ENCODE measurements around the gene FES. TPM values are rescaled to one million over a fixed set of nuclear protein-coding genes. Genes with fewer than 3 reads are reported as not detected.

Gene FES
- polyA plus RNA-seq, 2 of the 4 experiments (the other 2 are of a cell fraction), result 0.39 to 0.50 TPM

DNA sequence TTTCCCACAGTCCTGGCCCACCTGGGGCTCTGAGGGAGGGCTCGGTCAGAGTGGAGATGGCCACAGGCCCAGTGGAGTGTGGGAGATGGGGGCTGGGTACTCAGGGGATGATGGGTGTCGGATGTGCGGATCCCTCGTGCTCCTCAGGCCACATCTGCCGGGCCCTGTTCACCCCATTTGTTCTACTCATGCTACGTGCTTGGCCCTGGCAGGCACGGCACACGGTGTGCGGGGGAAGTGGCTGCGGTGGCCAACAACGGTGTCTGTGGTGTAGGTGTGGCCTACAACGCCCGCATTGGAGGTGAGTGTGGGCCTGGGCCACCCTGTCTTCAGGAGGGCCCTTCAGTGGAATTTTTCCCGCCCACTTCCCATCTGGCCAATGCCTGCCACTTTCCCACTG is 7.0 kb upstream of the FES start:
- no peak overlapping the region for H3K27ac ChIP-seq
- H3K4me3 ChIP-seq, result no peak overlapping the region
- H3K4me2 ChIP-seq, result no peak overlapping the region
- TF ChIP-seq JUNB (IDR thresholded peaks at IDR 0.05), result no peak
- TF ChIP-seq ZSCAN20 (CRISPR knock-in tag; IDR thresholded peaks at IDR 0.05), result no peak
- TF ChIP-seq JUN (IDR thresholded peaks at IDR 0.05), result no peak
- no peak for TF ChIP-seq ZNF302 (CRISPR knock-in tag; IDR thresholded peaks at IDR 0.05)
- TF ChIP-seq POLR2A (IDR thresholded peaks at IDR 0.05; ENCODE audit: low read length), result no peak
- no peak for TF ChIP-seq CEBPB (IDR thresholded peaks at IDR 0.05)
- TF ChIP-seq, protein P1, sequence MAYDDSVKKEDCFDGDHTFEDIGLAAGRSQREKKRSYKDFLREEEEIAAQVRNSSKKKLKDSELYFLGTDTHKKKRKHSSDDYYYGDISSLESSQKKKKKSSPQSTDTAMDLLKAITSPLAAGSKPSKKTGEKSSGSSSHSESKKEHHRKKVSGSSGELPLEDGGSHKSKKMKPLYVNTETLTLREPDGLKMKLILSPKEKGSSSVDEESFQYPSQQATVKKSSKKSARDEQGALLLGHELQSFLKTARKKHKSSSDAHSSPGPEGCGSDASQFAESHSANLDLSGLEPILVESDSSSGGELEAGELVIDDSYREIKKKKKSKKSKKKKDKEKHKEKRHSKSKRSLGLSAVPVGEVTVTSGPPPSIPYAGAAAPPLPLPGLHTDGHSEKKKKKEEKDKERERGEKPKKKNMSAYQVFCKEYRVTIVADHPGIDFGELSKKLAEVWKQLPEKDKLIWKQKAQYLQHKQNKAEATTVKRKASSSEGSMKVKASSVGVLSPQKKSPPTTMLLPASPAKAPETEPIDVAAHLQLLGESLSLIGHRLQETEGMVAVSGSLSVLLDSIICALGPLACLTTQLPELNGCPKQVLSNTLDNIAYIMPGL (CRISPR knock-in tag; IDR thresholded peaks at IDR 0.05; ENCODE audit: borderline replicate concordance), result no peak
- TF ChIP-seq CHD2 (IDR thresholded peaks at IDR 0.05; ENCODE audit: low read length, partially characterized antibody), result no peak
- no peak for TF ChIP-seq FOSB (CRISPR knock-in tag; IDR thresholded peaks at IDR 0.05)
- no peak for TF ChIP-seq GATA3 (IDR thresholded peaks at IDR 0.05; ENCODE audit: borderline replicate concordance)
- no peak for TF ChIP-seq KDM5A (IDR thresholded peaks at IDR 0.05)
- TF ChIP-seq, protein P2, sequence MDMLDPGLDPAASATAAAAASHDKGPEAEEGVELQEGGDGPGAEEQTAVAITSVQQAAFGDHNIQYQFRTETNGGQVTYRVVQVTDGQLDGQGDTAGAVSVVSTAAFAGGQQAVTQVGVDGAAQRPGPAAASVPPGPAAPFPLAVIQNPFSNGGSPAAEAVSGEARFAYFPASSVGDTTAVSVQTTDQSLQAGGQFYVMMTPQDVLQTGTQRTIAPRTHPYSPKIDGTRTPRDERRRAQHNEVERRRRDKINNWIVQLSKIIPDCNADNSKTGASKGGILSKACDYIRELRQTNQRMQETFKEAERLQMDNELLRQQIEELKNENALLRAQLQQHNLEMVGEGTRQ (IDR thresholded peaks at IDR 0.05), result no peak
- no peak for TF ChIP-seq HOXB5 (CRISPR knock-in tag; IDR thresholded peaks at IDR 0.05)
- no peak for TF ChIP-seq RARB (CRISPR knock-in tag; IDR thresholded peaks at IDR 0.05)
- TF ChIP-seq SMC3 (IDR thresholded peaks at IDR 0.05), result no peak
- no peak for TF ChIP-seq ESRRA (IDR thresholded peaks at IDR 0.05; ENCODE audit: borderline replicate concordance, low read length)
- FAIRE-seq (no peak), DNase-seq (ENCODE audit: low read depth in 1 of 2, low spot score in 1 of 2) (no peak), ATAC-seq (no peak)
- no peaks in the 10 kb centered on the region for H3K9me3 ChIP-seq
- 96% methylated on average over 14 of the region's 14 CpGs for WGBS (ENCODE audit: missing lambda C conversion rate)
- ChIA-PET CTCF (interaction anchor here (0.7 to 1.4 kb wide), 4 partner anchors 9 to 230 kb away, joined by 3 to 4 read pairs (median 3); partner anchors contain the start of gene BLM), POLR2A (no interaction called here)
- peaks cover 25% of the 10 kb centered on the region for H3K4me1 ChIP-seq

DNA sequence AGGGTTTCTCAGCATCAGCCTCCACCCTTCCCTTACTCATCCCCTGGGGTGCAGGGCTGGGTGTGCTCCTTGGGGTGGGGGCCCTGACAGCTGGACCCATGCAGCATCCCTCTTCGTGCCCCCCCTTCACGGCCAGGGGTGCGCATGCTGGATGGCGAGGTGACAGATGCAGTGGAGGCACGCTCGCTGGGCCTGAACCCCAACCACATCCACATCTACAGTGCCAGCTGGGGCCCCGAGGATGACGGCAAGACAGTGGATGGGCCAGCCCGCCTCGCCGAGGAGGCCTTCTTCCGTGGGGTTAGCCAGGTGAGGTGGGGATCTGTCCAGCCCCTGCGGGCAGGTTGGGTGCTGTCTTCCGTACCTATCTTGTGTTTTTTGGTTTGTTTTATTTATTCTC is 6.3 kb upstream of the FES start:
- no peaks in the 10 kb centered on the region for H3K9me3 ChIP-seq
- no peak for ATAC-seq
- H3K4me3 ChIP-seq, result no peak overlapping the region
- TF ChIP-seq, protein P2 (IDR thresholded peaks at IDR 0.05), result no peak
- TF ChIP-seq CBX2 (IDR thresholded peaks at IDR 0.05; ENCODE audit: borderline replicate concordance, low read depth), result no peak
- TF ChIP-seq CHD2 (IDR thresholded peaks at IDR 0.05; ENCODE audit: low read length, partially characterized antibody), result no peak
- TF ChIP-seq PHF8 (IDR thresholded peaks at IDR 0.05; ENCODE audit: borderline replicate concordance, low read depth), result no peak
- TF ChIP-seq POLR2A (IDR thresholded peaks at IDR 0.05; ENCODE audit: low read length), result no peak
- TF ChIP-seq, protein P1 (CRISPR knock-in tag; IDR thresholded peaks at IDR 0.05; ENCODE audit: borderline replicate concordance), result no peak
- no peak for TF ChIP-seq JUNB (IDR thresholded peaks at IDR 0.05)
- TF ChIP-seq, protein P3, sequence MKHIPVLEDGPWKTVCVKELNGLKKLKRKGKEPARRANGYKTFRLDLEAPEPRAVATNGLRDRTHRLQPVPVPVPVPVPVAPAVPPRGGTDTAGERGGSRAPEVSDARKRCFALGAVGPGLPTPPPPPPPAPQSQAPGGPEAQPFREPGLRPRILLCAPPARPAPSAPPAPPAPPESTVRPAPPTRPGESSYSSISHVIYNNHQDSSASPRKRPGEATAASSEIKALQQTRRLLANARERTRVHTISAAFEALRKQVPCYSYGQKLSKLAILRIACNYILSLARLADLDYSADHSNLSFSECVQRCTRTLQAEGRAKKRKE (CRISPR knock-in tag; IDR thresholded peaks at IDR 0.05; ENCODE audit: low read depth), result no peak
- no peak for TF ChIP-seq KDM5A (IDR thresholded peaks at IDR 0.05)
- TF ChIP-seq ZSCAN20 (CRISPR knock-in tag; IDR thresholded peaks at IDR 0.05), result no peak
- TF ChIP-seq NPAS2 (CRISPR knock-in tag; IDR thresholded peaks at IDR 0.05; ENCODE audit: borderline replicate concordance), result no peak
- TF ChIP-seq, protein P4, sequence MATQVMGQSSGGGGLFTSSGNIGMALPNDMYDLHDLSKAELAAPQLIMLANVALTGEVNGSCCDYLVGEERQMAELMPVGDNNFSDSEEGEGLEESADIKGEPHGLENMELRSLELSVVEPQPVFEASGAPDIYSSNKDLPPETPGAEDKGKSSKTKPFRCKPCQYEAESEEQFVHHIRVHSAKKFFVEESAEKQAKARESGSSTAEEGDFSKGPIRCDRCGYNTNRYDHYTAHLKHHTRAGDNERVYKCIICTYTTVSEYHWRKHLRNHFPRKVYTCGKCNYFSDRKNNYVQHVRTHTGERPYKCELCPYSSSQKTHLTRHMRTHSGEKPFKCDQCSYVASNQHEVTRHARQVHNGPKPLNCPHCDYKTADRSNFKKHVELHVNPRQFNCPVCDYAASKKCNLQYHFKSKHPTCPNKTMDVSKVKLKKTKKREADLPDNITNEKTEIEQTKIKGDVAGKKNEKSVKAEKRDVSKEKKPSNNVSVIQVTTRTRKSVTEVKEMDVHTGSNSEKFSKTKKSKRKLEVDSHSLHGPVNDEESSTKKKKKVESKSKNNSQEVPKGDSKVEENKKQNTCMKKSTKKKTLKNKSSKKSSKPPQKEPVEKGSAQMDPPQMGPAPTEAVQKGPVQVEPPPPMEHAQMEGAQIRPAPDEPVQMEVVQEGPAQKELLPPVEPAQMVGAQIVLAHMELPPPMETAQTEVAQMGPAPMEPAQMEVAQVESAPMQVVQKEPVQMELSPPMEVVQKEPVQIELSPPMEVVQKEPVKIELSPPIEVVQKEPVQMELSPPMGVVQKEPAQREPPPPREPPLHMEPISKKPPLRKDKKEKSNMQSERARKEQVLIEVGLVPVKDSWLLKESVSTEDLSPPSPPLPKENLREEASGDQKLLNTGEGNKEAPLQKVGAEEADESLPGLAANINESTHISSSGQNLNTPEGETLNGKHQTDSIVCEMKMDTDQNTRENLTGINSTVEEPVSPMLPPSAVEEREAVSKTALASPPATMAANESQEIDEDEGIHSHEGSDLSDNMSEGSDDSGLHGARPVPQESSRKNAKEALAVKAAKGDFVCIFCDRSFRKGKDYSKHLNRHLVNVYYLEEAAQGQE (IDR thresholded peaks at IDR 0.05), result no peak
- TF ChIP-seq, protein P5, sequence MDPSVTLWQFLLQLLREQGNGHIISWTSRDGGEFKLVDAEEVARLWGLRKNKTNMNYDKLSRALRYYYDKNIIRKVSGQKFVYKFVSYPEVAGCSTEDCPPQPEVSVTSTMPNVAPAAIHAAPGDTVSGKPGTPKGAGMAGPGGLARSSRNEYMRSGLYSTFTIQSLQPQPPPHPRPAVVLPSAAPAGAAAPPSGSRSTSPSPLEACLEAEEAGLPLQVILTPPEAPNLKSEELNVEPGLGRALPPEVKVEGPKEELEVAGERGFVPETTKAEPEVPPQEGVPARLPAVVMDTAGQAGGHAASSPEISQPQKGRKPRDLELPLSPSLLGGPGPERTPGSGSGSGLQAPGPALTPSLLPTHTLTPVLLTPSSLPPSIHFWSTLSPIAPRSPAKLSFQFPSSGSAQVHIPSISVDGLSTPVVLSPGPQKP (IDR thresholded peaks at IDR 0.05; ENCODE audit: low read depth, low read length), result no peak
- no peak overlapping the region for H3K4me2 ChIP-seq
- ChIA-PET POLR2A (no interaction called here), CTCF (interaction anchor here (0.7 to 1.4 kb wide), 4 partner anchors 8 to 230 kb away, joined by 3 to 4 read pairs (median 3); partner anchors contain the start of gene BLM)
- peaks cover 18% of the 10 kb centered on the region for H3K4me1 ChIP-seq
- 94% methylated on average over 14 of the region's 14 CpGs for WGBS (ENCODE audit: missing lambda C conversion rate)
- no peak overlapping the region for H3K27ac ChIP-seq
- FAIRE-seq, result no peak
- no peak for DNase-seq (ENCODE audit: low read depth in 1 of 2, low spot score in 1 of 2)
